HEK293 (cell line): ENCODE results near the gene ROR2.

Source experiments
- CTCF ChIA-PET: fragments of 350-600 bp; formaldehyde crosslinking; extraction: SDS; loops from one replicate; lab custom pipeline; 2021; ENCODE audit warnings: antibody characterized with exemption; lab: Yijun Ruan, JAX
- POLR2A ChIA-PET: fragments of 300-600 bp; formaldehyde crosslinking; extraction: SDS; loops from one replicate; lab custom pipeline; 2020; ENCODE audit warnings: antibody characterized with exemption, inconsistent platforms; lab: Yijun Ruan, JAX
- H3K27ac ChIP-seq: fragments of 200-500 bp; sonication (Bioruptor generic); 2 replicates; pipeline ENCODE4 v1.5.1; 2014; ENCODE audit warnings: low read depth, low read length, control low read depth, inconsistent platforms; ENCODE audit errors: extremely low read depth
- H3K36me3 ChIP-seq, 2 experiments: fragments of 200-500 bp in 1 of 2; sonication (Bioruptor generic) in 1 of 2; 1 replicate in 1 of 2; 2 replicates in 1 of 2; pipeline ENCODE4 v1.5.1; 2014 to 2017; ENCODE audit warnings: inconsistent platforms in 2 of 2, low read length in 2 of 2; ENCODE audit not compliant: control insufficient read depth in 2 of 2, insufficient read depth in 1 of 2
- H3K4me1 ChIP-seq: fragments of 200-500 bp; sonication (Bioruptor generic); 2 replicates; pipeline ENCODE4 v1.5.1; 2014; ENCODE audit warnings: mild to moderate bottlenecking, low read length, inconsistent platforms; ENCODE audit not compliant: control insufficient read depth, insufficient read depth
- H3K4me3 ChIP-seq: 2 replicates; pipeline ENCODE4 v1.5.1; 2011; ENCODE audit warnings: low read depth, mild to moderate bottlenecking, control low read depth, low read length, moderate library complexity
- H3K9me3 ChIP-seq: fragments of 200-500 bp; sonication (Bioruptor generic); 2 replicates; pipeline ENCODE4 v1.5.1; 2014; ENCODE audit warnings: low read depth, low read length, inconsistent platforms; ENCODE audit not compliant: control insufficient read depth, insufficient read depth
- EGR2 ChIP-seq: fragments of 450-650 bp; formaldehyde crosslinking; IDR thresholded peaks from 2 replicates; pipeline ENCODE4 v1.5.1; 2016; ENCODE audit warnings: low read depth, missing biosample characterization, missing genetic modification characterization
- KLF10 ChIP-seq: fragments of 450-650 bp; IDR thresholded peaks from 2 replicates; pipeline ENCODE4 v1.5.1; 2018; ENCODE audit warnings: missing biosample characterization, mild to moderate bottlenecking, missing genetic modification characterization
- KLF16 ChIP-seq: fragments of 450-650 bp; formaldehyde crosslinking; IDR thresholded peaks from 2 replicates; pipeline ENCODE4 v1.5.1; 2017; ENCODE audit warnings: missing biosample characterization, missing genetic modification characterization
- KLF17 ChIP-seq: fragments of 450-650 bp; formaldehyde crosslinking; IDR thresholded peaks from 2 replicates; pipeline ENCODE4 v1.5.1; 2016; ENCODE audit warnings: missing biosample characterization, missing genetic modification characterization
- PATZ1 ChIP-seq: fragments of 450-650 bp; formaldehyde crosslinking; IDR thresholded peaks from 2 replicates; pipeline ENCODE4 v1.5.1; 2016; ENCODE audit warnings: missing biosample characterization, missing genetic modification characterization
- SP2 ChIP-seq: fragments of 450-650 bp; formaldehyde crosslinking; IDR thresholded peaks from 2 replicates; pipeline ENCODE4 v1.5.1; 2016; ENCODE audit warnings: missing biosample characterization, missing genetic modification characterization
- TRIM28 ChIP-seq: IDR thresholded peaks from 2 replicates; pipeline ENCODE4 v1.6.1; 2011; ENCODE audit warnings: low read length, control low read depth, borderline replicate concordance
- ZBTB49 ChIP-seq: fragments of 450-650 bp; formaldehyde crosslinking; IDR thresholded peaks from 2 replicates; pipeline ENCODE4 v1.5.1; 2016; ENCODE audit warnings: missing biosample characterization, missing genetic modification characterization, low read depth
- ZEB2 ChIP-seq: fragments of 450-650 bp; formaldehyde crosslinking; IDR thresholded peaks from 2 replicates; pipeline ENCODE4 v1.5.1; 2016; ENCODE audit warnings: missing biosample characterization, missing genetic modification characterization
- ZFHX2 ChIP-seq: fragments of 450-650 bp; formaldehyde crosslinking; conservative IDR thresholded peaks from 2 replicates; pipeline ENCODE4 v1.5.1; 2016; ENCODE audit warnings: missing biosample characterization, missing genetic modification characterization
- ZNF140 ChIP-seq: fragments of 450-650 bp; formaldehyde crosslinking; IDR thresholded peaks from 2 replicates; pipeline ENCODE4 v1.5.1; 2016; ENCODE audit warnings: missing biosample characterization, missing genetic modification characterization
- ZNF175 ChIP-seq: fragments of 450-650 bp; formaldehyde crosslinking; IDR thresholded peaks from 2 replicates; pipeline ENCODE4 v1.5.1; 2016; ENCODE audit warnings: missing biosample characterization, missing genetic modification characterization
- ZNF2 ChIP-seq: fragments of 450-650 bp; formaldehyde crosslinking; IDR thresholded peaks from 2 replicates; pipeline ENCODE4 v1.5.1; 2016; ENCODE audit warnings: missing biosample characterization, missing genetic modification characterization
- ZNF239 ChIP-seq: fragments of 450-650 bp; formaldehyde crosslinking; IDR thresholded peaks from 2 replicates; pipeline ENCODE4 v1.5.1; 2016; ENCODE audit warnings: missing biosample characterization, missing genetic modification characterization
- ZNF280C ChIP-seq: fragments of 450-650 bp; formaldehyde crosslinking; IDR thresholded peaks from 2 replicates; pipeline ENCODE4 v1.5.1; 2016; ENCODE audit warnings: missing biosample characterization, missing genetic modification characterization
- ZNF366 ChIP-seq: fragments of 450-650 bp; formaldehyde crosslinking; conservative IDR thresholded peaks from 2 replicates; pipeline ENCODE4 v1.5.1; 2016; ENCODE audit warnings: missing biosample characterization, missing genetic modification characterization
- ZNF394 ChIP-seq: fragments of 450-650 bp; formaldehyde crosslinking; IDR thresholded peaks from 2 replicates; pipeline ENCODE4 v1.5.1; 2016; ENCODE audit warnings: missing biosample characterization, missing genetic modification characterization, mild to moderate bottlenecking, moderate library complexity, borderline replicate concordance
- ZNF404 ChIP-seq: fragments of 450-650 bp; formaldehyde crosslinking; IDR thresholded peaks from 2 replicates; pipeline ENCODE4 v1.5.1; 2017; ENCODE audit warnings: missing biosample characterization, missing genetic modification characterization
- ZNF416 ChIP-seq: fragments of 450-650 bp; formaldehyde crosslinking; IDR thresholded peaks from 2 replicates; pipeline ENCODE4 v1.5.1; 2016; ENCODE audit warnings: missing biosample characterization, missing genetic modification characterization
- ZNF48 ChIP-seq: fragments of 450-650 bp; formaldehyde crosslinking; IDR thresholded peaks from 2 replicates; pipeline ENCODE4 v1.5.1; 2016; ENCODE audit warnings: missing biosample characterization, missing genetic modification characterization
- ZNF558 ChIP-seq: fragments of 450-650 bp; formaldehyde crosslinking; IDR thresholded peaks from 2 replicates; pipeline ENCODE4 v1.5.1; 2016; ENCODE audit warnings: missing biosample characterization, missing genetic modification characterization
- ZNF560 ChIP-seq: fragments of 450-650 bp; formaldehyde crosslinking; IDR thresholded peaks from 2 replicates; pipeline ENCODE4 v1.5.1; 2017; ENCODE audit warnings: missing biosample characterization, missing genetic modification characterization, borderline replicate concordance
- ZNF626 ChIP-seq: fragments of 450-650 bp; sonication (Bioruptor Pico); formaldehyde crosslinking; IDR thresholded peaks from 2 replicates; pipeline ENCODE4 v1.5.1; 2018; ENCODE audit warnings: missing biosample characterization, missing genetic modification characterization, inconsistent platforms
- ZNF777 ChIP-seq: fragments of 450-650 bp; formaldehyde crosslinking; IDR thresholded peaks from 2 replicates; pipeline ENCODE4 v1.5.1; 2017; ENCODE audit warnings: missing biosample characterization, missing genetic modification characterization, borderline replicate concordance
- TF ChIP-seq, protein P1 (sequence below): fragments of 450-650 bp; formaldehyde crosslinking; IDR thresholded peaks from 2 replicates; pipeline ENCODE4 v1.5.1; 2016; ENCODE audit warnings: missing biosample characterization, missing genetic modification characterization
- TF ChIP-seq, protein P2 (sequence below): fragments of 450-650 bp; formaldehyde crosslinking; IDR thresholded peaks from 2 replicates; pipeline ENCODE4 v1.5.1; 2017; ENCODE audit warnings: missing biosample characterization, missing genetic modification characterization

ROR2 gene

DNA sequence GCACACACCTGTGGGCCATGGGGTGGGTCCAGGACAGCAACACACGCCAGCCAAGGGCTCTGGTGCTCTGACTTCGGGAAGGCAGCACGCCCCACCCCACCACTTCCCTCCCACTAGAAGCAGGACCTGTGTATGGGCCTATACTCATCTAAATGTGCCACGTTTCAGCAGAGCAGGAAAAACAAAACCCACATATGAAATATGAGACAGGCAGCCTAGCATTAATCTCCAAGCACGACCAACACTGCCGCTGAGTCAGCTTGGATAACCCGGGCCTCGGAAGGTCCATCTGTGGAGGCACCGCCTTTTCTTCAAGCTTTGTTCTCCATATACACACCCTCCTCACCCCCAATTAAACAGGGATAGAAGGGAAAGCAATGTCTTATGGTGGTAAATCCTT lies 203.1 kb downstream of the ROR2 start:
- Histone ChIP-seq H3K4me3 (no peak overlapping the region), H3K4me1 (peaks cover 2% of the 10 kb centered on the region; the same call in 1 of the 2 replicates), H3K27ac (no peak overlapping the region), H3K36me3 (no peaks in the 10 kb centered on the region), H3K9me3 (no peaks in the 10 kb centered on the region)
- ChIA-PET POLR2A (no interaction called here), CTCF (interaction anchor here (0.6 to 1.7 kb wide), 4 partner anchors 11 to 207 kb away, joined by 3 to 4 read pairs (median 4); no protein-coding TSS in a partner anchor)
- no peak for TF ChIP-seq ZNF48 (tag by site-specific recombination)
- TF ChIP-seq ZNF404 (tag by site-specific recombination), result no peak
- no peak for TF ChIP-seq ZBTB49 (tag by site-specific recombination)
- peak; percentile 30; the same call in 1 of the 2 replicates for TF ChIP-seq EGR2 (tag by site-specific recombination)
- TF ChIP-seq ZNF416 (tag by site-specific recombination), result no peak
- TF ChIP-seq ZNF626 (tag by site-specific recombination), result no peak
- peak; percentile 10; the same call in 1 of the 2 replicates for TF ChIP-seq TRIM28
- TF ChIP-seq ZNF239, result no peak
- no peak for TF ChIP-seq ZNF560 (tag by site-specific recombination)
- no peak for TF ChIP-seq KLF10
- peak; percentile 32 for TF ChIP-seq ZFHX2 (tag by site-specific recombination)
- no peak for TF ChIP-seq KLF17 (tag by site-specific recombination)
- TF ChIP-seq PATZ1, result no peak
- no peak for TF ChIP-seq ZNF2 (tag by site-specific recombination)
- no peak for TF ChIP-seq ZNF558 (tag by site-specific recombination)
- no peak for TF ChIP-seq ZNF366 (tag by site-specific recombination)
- no peak for TF ChIP-seq KLF16 (tag by site-specific recombination)
- TF ChIP-seq, protein P1, sequence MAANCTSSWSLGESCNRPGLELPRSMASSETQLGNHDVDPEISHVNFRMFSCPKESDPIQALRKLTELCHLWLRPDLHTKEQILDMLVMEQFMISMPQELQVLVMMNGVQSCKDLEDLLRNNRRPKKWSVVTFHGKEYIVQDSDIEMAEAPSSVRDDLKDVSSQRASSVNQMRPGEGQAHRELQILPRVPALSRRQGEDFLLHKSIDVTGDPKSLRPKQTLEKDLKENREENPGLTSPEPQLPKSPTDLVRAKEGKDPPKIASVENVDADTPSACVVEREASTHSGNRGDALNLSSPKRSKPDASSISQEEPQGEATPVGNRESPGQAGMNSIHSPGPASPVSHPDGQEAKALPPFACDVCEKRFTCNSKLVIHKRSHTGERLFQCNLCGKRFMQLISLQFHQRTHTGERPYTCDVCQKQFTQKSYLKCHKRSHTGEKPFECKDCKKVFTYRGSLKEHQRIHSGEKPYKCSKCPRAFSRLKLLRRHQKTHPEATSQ, result no peak
- no peak for TF ChIP-seq ZNF777 (tag by site-specific recombination)

DNA sequence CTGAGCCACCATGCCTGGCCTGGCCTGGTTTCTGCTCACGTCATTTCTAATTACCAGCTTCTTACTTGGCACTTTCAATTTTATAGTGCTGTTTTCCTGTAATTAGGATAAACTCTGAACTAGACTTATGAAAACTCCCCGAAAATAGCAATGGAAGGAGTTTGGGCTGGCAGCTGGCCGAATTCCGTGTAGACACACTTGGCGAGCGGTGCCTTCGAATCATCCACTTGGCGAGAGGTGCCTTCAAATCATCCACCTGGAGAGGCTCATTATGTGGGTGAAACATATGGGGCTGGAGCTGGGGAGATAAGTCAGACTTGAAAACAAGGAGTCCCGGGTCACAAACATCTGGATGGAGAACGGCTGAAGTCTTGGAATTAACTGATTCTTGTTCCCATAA lies 203.7 kb downstream of the ROR2 start:
- CTCF ChIA-PET, result interaction anchor here (1.7 kb wide), 1 partner anchor 12 kb away, joined by 4 read pairs; no protein-coding TSS in a partner anchor
- peaks cover 2% of the 10 kb centered on the region; the same call in 1 of the 2 replicates for H3K4me1 ChIP-seq
- no peak overlapping the region for H3K4me3 ChIP-seq
- POLR2A ChIA-PET, result no interaction called here
- no peak overlapping the region for H3K27ac ChIP-seq
- H3K9me3 ChIP-seq, result no peaks in the 10 kb centered on the region
- H3K36me3 ChIP-seq, result no peaks in the 10 kb centered on the region
- no peak for TF ChIP-seq ZNF140 (tag by site-specific recombination)
- no peak for TF ChIP-seq ZNF2 (tag by site-specific recombination)
- TF ChIP-seq ZEB2 (tag by site-specific recombination), result no peak
- TF ChIP-seq SP2 (tag by site-specific recombination), result no peak
- TF ChIP-seq ZNF394 (tag by site-specific recombination), result no peak
- TF ChIP-seq ZNF175 (tag by site-specific recombination), result no peak
- TF ChIP-seq ZNF280C (tag by site-specific recombination), result no peak
- TF ChIP-seq, protein P2, sequence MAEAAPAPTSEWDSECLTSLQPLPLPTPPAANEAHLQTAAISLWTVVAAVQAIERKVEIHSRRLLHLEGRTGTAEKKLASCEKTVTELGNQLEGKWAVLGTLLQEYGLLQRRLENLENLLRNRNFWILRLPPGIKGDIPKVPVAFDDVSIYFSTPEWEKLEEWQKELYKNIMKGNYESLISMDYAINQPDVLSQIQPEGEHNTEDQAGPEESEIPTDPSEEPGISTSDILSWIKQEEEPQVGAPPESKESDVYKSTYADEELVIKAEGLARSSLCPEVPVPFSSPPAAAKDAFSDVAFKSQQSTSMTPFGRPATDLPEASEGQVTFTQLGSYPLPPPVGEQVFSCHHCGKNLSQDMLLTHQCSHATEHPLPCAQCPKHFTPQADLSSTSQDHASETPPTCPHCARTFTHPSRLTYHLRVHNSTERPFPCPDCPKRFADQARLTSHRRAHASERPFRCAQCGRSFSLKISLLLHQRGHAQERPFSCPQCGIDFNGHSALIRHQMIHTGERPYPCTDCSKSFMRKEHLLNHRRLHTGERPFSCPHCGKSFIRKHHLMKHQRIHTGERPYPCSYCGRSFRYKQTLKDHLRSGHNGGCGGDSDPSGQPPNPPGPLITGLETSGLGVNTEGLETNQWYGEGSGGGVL (tag by site-specific recombination), result no peak
